ENCODE results near the gene GSK3B. TPM values are rescaled to one million over a fixed set of nuclear protein-coding genes. Genes with fewer than 3 reads are reported as not detected.
A peak's percentile ranks its signal among the peaks of the same experiment; 100 is the strongest.

The GSK3B gene
- total RNA-seq, 1 donor, result 94.1 TPM

DNA sequence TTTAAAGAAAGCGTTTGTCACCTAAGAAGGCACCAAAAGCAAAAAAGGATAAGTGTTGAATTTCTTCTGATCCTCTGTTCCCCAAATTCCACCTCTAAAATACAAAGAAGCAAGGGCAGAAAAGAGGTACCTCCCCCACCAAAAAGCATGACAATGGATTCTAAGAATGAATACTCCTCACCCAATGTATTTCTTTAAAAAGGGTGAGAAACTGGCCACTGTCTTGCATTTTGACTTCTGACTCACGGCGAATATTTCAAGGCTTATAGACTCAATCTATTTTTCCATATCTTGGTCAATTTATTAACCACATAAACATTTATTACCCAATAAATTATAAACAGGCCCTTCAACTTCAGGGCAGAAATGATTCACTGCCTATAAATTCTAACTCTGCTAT lies 181.2 kb downstream of the GSK3B start:
- H3K4me3 ChIP-seq (ENCODE audit: low read depth, low read length), result no peak overlapping the region
- TF ChIP-seq, protein P1, sequence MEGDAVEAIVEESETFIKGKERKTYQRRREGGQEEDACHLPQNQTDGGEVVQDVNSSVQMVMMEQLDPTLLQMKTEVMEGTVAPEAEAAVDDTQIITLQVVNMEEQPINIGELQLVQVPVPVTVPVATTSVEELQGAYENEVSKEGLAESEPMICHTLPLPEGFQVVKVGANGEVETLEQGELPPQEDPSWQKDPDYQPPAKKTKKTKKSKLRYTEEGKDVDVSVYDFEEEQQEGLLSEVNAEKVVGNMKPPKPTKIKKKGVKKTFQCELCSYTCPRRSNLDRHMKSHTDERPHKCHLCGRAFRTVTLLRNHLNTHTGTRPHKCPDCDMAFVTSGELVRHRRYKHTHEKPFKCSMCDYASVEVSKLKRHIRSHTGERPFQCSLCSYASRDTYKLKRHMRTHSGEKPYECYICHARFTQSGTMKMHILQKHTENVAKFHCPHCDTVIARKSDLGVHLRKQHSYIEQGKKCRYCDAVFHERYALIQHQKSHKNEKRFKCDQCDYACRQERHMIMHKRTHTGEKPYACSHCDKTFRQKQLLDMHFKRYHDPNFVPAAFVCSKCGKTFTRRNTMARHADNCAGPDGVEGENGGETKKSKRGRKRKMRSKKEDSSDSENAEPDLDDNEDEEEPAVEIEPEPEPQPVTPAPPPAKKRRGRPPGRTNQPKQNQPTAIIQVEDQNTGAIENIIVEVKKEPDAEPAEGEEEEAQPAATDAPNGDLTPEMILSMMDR (IDR thresholded peaks at IDR 0.05; ENCODE audit: insufficient read depth, low read depth, low read length), result no peak
- peak; percentile 59 for DNase-seq (ENCODE audit: low read depth)

DNA sequence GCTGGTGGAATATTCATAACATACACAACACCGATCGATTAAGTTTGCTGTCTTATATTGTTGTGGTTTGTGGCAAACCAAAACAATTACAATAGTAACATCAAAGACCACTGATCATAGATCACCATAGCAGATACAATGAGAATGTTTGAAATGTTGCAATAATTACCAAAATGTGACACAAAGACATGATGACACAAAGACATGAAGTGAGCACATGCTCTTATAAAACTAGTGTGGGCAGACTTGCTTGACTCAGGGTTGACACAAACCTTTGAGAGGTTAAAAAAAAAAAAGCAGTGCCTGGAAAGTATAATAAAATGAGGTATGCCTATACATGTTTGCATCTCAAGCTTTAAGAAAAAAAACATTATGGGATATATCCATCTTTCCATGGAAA lies 182.0 kb downstream of the GSK3B start:
- TF ChIP-seq, protein P1 (IDR thresholded peaks at IDR 0.05; ENCODE audit: insufficient read depth, low read depth, low read length), result no peak
- no peak overlapping the region for H3K4me3 ChIP-seq (ENCODE audit: low read depth, low read length)
- DNase-seq (ENCODE audit: low read depth), result no peak

DNA sequence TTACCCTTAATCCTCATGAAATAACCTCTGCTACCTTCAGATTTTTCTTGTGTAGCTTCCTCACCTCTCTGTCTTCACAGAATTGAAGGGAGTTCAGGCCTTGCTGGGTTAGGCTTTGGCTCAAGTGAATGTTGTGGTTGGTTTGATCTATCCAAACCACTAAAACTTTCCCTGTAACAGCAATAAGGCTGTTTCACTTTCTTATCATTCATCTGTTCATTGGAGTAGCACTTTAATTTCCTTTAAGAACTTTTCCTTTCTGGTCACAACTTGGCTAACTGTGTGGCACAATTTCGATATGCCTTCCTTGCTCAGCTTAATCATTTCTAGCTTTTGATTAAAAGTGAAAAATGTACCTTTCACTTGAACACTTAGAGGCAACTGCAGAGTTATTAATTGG lies 182.5 kb downstream of the GSK3B start:
- H3K4me3 ChIP-seq (ENCODE audit: low read depth, low read length), result no peak overlapping the region
- DNase-seq (ENCODE audit: low read depth), result no peak
- TF ChIP-seq, protein P1 (IDR thresholded peaks at IDR 0.05; ENCODE audit: insufficient read depth, low read depth, low read length), result no peak

DNA sequence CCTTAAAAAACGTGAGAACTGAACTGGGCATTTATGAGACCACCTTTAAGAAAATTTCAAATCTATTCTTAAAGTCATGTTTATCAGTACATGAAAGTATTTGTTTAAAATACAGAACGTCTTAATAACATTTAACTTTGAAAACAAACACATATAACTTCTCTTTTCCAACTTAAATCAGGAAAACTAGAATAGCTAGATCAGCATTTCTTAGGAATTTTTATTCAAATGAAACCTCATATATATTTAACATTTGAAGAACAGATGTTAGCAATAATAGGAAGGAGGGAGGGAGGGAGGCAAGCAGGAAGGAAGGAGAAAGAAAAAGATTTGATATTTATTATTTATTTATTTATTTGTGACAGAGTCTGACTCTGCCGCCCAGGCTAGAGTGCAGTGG lies 192.2 kb downstream of the GSK3B start:
- TF ChIP-seq, protein P1 (IDR thresholded peaks at IDR 0.05; ENCODE audit: insufficient read depth, low read depth, low read length), result no peak
- DNase-seq (ENCODE audit: low read depth), result no peak
- H3K4me3 ChIP-seq (ENCODE audit: low read depth, low read length), result no peak overlapping the region

DNA sequence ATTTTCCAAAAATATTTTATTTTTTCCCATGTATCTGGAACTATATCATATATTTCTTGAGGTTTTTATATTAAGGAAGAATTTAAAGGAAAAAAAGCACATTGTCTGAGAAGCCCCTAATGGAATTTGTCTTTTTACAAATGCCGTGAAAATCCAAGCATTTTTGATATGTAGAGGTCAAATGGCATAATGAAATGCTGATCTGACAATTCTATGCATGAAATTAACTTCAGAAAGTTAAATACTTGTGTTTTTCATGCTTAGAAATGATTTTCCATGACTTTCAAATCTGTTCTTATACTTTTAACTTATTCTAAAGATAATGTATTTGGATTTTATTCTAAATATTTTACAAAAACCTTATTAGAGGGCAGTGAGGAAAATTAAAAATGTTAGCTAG lies 193.1 kb downstream of the GSK3B start:
- DNase-seq (ENCODE audit: low read depth), result no peak
- H3K4me3 ChIP-seq (ENCODE audit: low read depth, low read length), result no peak overlapping the region
- TF ChIP-seq, protein P1 (IDR thresholded peaks at IDR 0.05; ENCODE audit: insufficient read depth, low read depth, low read length), result no peak

DNA sequence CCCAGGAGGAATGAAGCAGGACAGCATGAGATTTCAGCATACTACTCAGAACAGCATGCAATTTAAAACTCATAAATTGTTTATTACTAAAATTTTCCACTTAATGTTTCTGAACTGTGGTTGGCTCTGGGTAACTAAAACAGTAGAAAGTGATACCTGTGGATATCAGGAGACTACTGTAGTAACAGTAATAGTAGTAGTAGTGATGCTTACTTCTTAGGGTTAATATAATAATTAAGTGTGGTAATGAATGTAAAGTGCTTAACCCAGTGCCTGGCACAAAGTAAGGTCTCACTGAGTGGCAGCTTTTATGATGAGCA lies 195.1 kb downstream of the GSK3B start:
- no peak overlapping the region for H3K4me3 ChIP-seq (ENCODE audit: low read depth, low read length)
- TF ChIP-seq, protein P1 (IDR thresholded peaks at IDR 0.05; ENCODE audit: insufficient read depth, low read depth, low read length), result no peak

DNA sequence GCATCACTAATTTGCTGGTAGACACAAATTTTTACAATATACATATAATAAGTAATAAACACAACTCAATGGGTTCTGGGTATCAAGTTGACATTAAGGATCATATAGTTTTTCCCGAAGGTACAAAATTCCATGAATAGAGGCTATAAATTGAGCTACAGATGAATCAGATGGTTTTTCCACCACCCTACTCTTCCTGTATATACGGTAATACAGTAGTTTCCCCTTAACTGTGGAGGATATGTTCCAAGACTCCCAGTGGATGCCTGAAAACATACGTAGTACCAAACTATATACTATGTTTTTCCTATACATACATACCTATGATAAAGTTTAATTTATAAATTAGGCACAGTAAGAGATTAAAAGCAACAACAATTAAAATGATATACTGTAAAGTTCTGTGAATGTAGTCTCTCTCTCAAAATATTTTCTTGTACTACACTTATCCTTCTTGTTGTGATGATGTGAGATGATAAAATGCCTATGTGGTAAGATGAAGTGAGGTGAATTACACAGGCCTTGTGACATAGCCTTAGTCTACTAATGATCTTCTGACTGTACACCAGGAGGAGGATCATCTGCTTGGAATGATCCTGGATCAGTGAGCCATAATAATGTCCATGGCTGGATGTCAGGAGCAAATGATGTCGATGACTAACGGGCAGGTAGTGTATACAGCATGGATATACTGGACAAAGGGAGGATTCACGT lies 195.6 kb downstream of the GSK3B start:
- no peak overlapping the region for H3K4me3 ChIP-seq (ENCODE audit: low read depth, low read length)
- TF ChIP-seq, protein P1 (IDR thresholded peaks at IDR 0.05; ENCODE audit: insufficient read depth, low read depth, low read length), result no peak
- peak; percentile 62 for DNase-seq (ENCODE audit: low read depth)

More for the DNA sequence above, 195.1 kb downstream of the GSK3B start:
- no peak for DNase-seq (ENCODE audit: low read depth)

All from fibroblast of villous mesenchyme (primary cell).